Vagina (tissue), 2 donors: ENCODE measurements around the gene TPP1. TPM values are rescaled to one million over a fixed set of nuclear protein-coding genes. Genes with fewer than 3 reads are reported as not detected.

Experiments
- DNase-seq, 2 donors: peaks; one replicate each; pipeline ENCODE4 v3.0.0-alpha.2; 2017; ENCODE audit errors: extremely low spot score in 2 of 2
- H3K27ac ChIP-seq: fragments of 200-600 bp; sonication (generic); one replicate; pipeline ENCODE4 v1.5.1; 2019
- H3K27me3 ChIP-seq: fragments of 200-600 bp; sonication (generic); one replicate; pipeline ENCODE4 v1.5.1; 2019
- H3K36me3 ChIP-seq, 2 donors: fragments of 200-600 bp; sonication (generic); one replicate each; pipeline ENCODE4 v1.5.1; 2017 to 2019
- H3K4me1 ChIP-seq: fragments of 200-600 bp; sonication (generic); one replicate; pipeline ENCODE4 v1.5.1; 2019
- H3K4me3 ChIP-seq, 2 donors: fragments of 200-600 bp; sonication (generic); 1 replicate in 1 of 2; 2 replicates in 1 of 2; pipeline ENCODE4 v1.5.1; 2016 to 2019
- H3K9me3 ChIP-seq: fragments of 200-600 bp; sonication (generic); one replicate; pipeline ENCODE4 v1.5.1; 2019
- CTCF ChIP-seq, 3 experiments: fragments of 450-650 bp in 2 of 3; fragments of 200-600 bp in 1 of 3; sonication (generic) in 1 of 3; IDR thresholded peaks; one replicate each; pipeline ENCODE4 v1.5.1; 2017 to 2019; ENCODE audit warnings: antibody characterized with exemption in 3 of 3, mild to moderate bottlenecking in 2 of 3, moderate library complexity in 2 of 3
- POLR2A ChIP-seq, 2 donors: fragments of 450-650 bp; IDR thresholded peaks; one replicate each; pipeline ENCODE4 v1.6.1; 2017; ENCODE audit warnings: antibody characterized with exemption in 2 of 2, mild to moderate bottlenecking in 2 of 2, moderate library complexity in 2 of 2
- POLR2AphosphoS5 ChIP-seq, 2 donors: sonication (generic); formaldehyde crosslinking; IDR thresholded peaks; one replicate each; pipeline ENCODE4 v1.9.0; 2017; ENCODE audit warnings: antibody characterized with exemption in 2 of 2, mild to moderate bottlenecking in 2 of 2, low read depth in 1 of 2; ENCODE audit not compliant: insufficient read depth in 1 of 2
- intact Hi-C: fragments of 100-400 bp; cut with DNase I; formaldehyde crosslinking; loops from one replicate; pipeline ENCODE4 v1.15.1; 2023
- total RNA-seq: library from RNA; depleted of rRNA; stranded (reverse); fragments of >200 nt; gene quantifications from one replicate; pipeline ENCODE4 v1.2.3, GENCODE V29; 2016

Gene TPP1
- total RNA-seq, 1 donor from 2014 or later: 77.3 TPM

- DNase-seq: no peak
Measured at GRCh38 chr11:6576471-6577373, 42.5 kb downstream of the TPP1 start.

GRCh38 chr11:6574816-6575715 is 44.2 kb downstream of the TPP1 start:
- DNase-seq: no peak
- Histone ChIP-seq H3K36me3 (no peaks in the 10 kb centered on the region), H3K27me3 (no peaks in the 10 kb centered on the region), H3K9me3 (no peaks in the 10 kb centered on the region), H3K4me3 (no peak overlapping the region), H3K4me1 (peaks cover 21% of the 10 kb centered on the region), H3K27ac (no peak overlapping the region)
- intact Hi-C loops: no loop called here
- no peak for TF ChIP-seq POLR2AphosphoS5 (IDR thresholded peaks at IDR 0.05; ENCODE audit: insufficient read depth in 1 of 2, low read depth in 1 of 2)

More at GRCh38 chr11:6576471-6577373, 42.5 kb downstream of the TPP1 start:
- Histone ChIP-seq H3K4me1 (peaks cover 21% of the 10 kb centered on the region), H3K27me3 (no peaks in the 10 kb centered on the region), H3K9me3 (no peaks in the 10 kb centered on the region), H3K4me3 (no peak overlapping the region), H3K36me3 (no peaks in the 10 kb centered on the region), H3K27ac (peak overlapping the region; percentile 35)
- TF ChIP-seq POLR2A (IDR thresholded peaks at IDR 0.05) (no peak), POLR2AphosphoS5 (IDR thresholded peaks at IDR 0.05; ENCODE audit: insufficient read depth in 1 of 2, low read depth in 1 of 2) (no peak), CTCF (IDR thresholded peaks at IDR 0.05) (no peak)
- intact Hi-C loops: no loop called here

- Histone ChIP-seq H3K27ac (no peak overlapping the region), H3K4me1 (peaks cover 20% of the 10 kb centered on the region), H3K4me3 (no peak overlapping the region), H3K36me3 (no peaks in the 10 kb centered on the region), H3K27me3 (no peaks in the 10 kb centered on the region), H3K9me3 (no peaks in the 10 kb centered on the region)
- intact Hi-C loops: no loop called here
- DNase-seq: no peak
- TF ChIP-seq CTCF (IDR thresholded peaks at IDR 0.05): no peak
- no peak for TF ChIP-seq POLR2A (IDR thresholded peaks at IDR 0.05)
- no peak for TF ChIP-seq POLR2AphosphoS5 (IDR thresholded peaks at IDR 0.05; ENCODE audit: insufficient read depth in 1 of 2, low read depth in 1 of 2)
Measured at GRCh38 chr11:6572215-6572614, 47.0 kb downstream of the TPP1 start.

GRCh38 chr11:6571434-6572008 is 47.7 kb downstream of the TPP1 start:
- Histone ChIP-seq H3K4me1 (peaks cover 13% of the 10 kb centered on the region), H3K4me3 (no peak overlapping the region), H3K9me3 (no peaks in the 10 kb centered on the region), H3K27me3 (no peaks in the 10 kb centered on the region), H3K27ac (no peak overlapping the region), H3K36me3 (no peaks in the 10 kb centered on the region)
- no peak for DNase-seq
- intact Hi-C loops: no loop called here
- TF ChIP-seq CTCF (IDR thresholded peaks at IDR 0.05) (no peak), POLR2AphosphoS5 (IDR thresholded peaks at IDR 0.05; ENCODE audit: insufficient read depth in 1 of 2, low read depth in 1 of 2) (no peak), POLR2A (IDR thresholded peaks at IDR 0.05) (no peak)

- Histone ChIP-seq H3K4me1 (peaks cover 7% of the 10 kb centered on the region), H3K4me3 (no peak overlapping the region), H3K9me3 (no peaks in the 10 kb centered on the region), H3K27ac (no peak overlapping the region), H3K27me3 (no peaks in the 10 kb centered on the region), H3K36me3 (no peaks in the 10 kb centered on the region)
- no peak for DNase-seq
- TF ChIP-seq POLR2A (IDR thresholded peaks at IDR 0.05) (no peak), POLR2AphosphoS5 (IDR thresholded peaks at IDR 0.05; ENCODE audit: insufficient read depth in 1 of 2, low read depth in 1 of 2) (no peak), CTCF (IDR thresholded peaks at IDR 0.05) (no peak)
- intact Hi-C loops: no loop called here
Measured at GRCh38 chr11:6570691-6571427, 48.4 kb downstream of the TPP1 start.
